GM21529 (cell line): ENCODE measurements around the gene STAG1.
"Not testable (repeated sequence)": the region's sequence is repeated elsewhere in the genome, so short reads cannot be mapped to it uniquely, and the experiment has no call there.

Source experiments
- ATAC-seq: cut with Tn5 transposase; IDR thresholded peaks from one replicate; pipeline ENCODE4 v1.9.1; 2021; ENCODE audit not compliant: unreplicated experiment

The STAG1 gene

GRCh38 chr3:136752172-136752421 lies at the start of gene STAG1:
STAG1 (minus strand) TSS chr3:136752378; CDS start chr3:136630898, 121,480 bp downstream.
- no peak for ATAC-seq

- not testable (repeated sequence) for ATAC-seq
These were observed 49.0 kb upstream of the STAG1 start for GRCh38 chr3:136801146-136801545.

DNA sequence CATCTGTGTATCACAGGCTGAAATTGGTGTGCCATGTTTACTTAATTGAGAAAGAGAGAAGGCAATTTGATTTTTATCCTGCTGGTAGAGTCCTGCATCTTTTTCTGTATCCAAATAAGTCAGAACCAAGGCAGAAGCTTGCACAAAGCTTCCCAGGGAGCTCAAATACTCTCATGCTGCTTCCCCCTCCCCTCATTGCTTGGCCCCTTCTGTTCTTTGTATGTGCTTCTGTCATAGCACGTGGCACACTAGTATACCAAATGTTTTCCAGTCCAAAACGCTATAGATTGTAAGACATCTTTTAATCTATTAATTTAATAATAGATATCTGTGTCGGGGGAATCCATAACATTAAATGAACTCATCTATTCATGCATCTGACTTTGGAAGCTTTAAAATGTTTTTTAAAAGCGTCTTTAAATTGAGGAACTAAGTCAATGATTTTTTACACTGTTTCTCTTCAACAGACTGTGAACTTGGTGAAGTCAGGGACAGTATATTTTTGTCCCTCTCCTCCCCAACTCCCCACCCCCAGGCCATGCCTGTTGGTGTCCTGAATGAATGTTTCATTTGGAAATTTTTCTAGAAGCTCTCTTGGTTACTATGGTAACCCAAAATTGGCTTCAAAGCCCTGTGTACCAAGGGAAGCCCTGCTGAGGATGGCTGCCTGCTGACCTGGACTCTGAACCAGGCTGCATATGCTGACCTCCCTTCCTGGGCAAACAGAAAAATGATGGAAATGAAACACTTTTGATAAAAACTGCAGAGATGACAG lies 40.6 kb upstream of the STAG1 start:
- ATAC-seq = no peak

GRCh38 chr3:136790786-136791185 lies 38.6 kb upstream of the STAG1 start:
- no peak for ATAC-seq

DNA sequence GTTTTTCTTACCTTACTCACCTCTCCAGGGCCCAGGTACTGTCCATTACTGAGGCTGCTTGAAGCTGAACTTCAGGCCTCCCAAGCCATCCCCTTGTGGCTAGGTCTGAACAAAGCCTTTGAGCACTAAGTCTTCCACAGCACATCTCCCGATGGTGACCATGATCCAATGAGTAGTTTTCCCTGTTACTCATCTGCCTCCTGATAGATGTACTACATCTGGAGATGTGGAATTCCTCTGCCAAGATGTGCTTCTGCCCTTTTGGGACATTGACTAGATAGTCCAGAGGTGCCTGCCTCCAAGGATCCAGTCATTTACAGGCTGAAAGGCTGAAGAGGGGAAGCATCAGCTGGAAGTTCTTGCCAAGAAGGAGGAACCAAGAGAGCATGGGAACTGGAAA lies 37.8 kb upstream of the STAG1 start:
- no peak for ATAC-seq

GRCh38 chr3:136788154-136788553 lies 36.0 kb upstream of the STAG1 start:
- ATAC-seq = no peak

DNA sequence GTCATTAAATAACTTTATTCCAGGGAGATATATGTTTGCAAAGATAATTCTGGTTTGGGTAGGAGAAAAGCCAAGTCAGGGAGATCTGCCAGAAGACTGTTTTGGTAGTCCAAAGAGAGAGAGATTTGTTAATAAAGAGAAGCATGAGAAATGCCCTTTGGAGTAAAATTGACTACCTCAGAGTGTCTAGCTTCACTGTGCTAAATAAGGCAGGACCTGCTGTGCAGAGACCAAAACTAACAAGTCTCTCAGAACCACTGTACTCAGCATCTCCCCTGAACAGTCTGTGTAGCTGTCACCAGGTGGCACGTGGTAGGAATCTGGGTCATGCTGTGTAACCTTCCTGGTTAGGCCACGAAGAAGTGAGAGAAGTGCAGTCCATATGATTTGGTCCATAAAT lies 35.2 kb upstream of the STAG1 start:
- peak; percentile 88 for ATAC-seq

DNA sequence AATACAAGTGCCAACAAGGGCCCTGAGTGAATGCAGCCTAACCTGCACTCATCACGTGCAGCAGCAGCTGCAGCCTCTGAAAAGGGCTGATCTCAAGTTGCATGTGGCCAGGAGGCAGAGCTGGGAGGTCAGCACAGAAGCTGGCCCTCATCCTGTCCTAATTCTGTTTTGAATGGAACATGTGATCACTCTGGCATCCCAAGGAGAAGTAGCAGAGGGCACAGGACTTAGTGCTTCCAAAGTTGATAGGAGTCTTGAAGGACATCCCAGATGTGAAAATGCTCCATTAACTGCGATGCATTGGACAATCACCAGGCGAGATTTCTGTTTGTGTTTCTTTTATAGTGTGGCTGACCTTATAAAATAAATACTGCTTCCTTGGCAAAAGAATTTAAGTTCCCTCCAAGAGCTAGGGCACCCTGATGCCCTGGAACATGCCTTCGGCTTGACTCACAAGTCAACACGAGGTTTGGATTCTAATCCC lies 31.6 kb upstream of the STAG1 start:
- ATAC-seq = no peak

DNA sequence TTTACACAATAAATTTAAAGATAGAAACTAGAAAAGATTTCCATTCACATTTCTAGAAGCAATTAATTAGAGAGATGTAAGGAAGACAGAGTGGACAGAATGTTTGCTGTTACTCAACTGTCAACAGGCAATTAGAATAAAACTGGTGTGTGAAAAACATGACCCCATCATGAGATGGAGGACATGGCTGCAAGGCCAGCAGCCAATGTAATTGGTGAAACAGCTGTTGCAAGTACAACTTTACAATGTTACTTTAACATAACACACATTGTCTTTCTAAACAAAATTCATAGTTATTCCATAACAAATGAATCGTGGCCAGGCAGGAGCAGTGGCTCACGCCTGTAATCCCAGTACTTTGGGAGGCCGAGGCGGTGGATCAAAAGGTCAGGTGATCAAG lies 28.6 kb upstream of the STAG1 start:
- no peak for ATAC-seq

DNA sequence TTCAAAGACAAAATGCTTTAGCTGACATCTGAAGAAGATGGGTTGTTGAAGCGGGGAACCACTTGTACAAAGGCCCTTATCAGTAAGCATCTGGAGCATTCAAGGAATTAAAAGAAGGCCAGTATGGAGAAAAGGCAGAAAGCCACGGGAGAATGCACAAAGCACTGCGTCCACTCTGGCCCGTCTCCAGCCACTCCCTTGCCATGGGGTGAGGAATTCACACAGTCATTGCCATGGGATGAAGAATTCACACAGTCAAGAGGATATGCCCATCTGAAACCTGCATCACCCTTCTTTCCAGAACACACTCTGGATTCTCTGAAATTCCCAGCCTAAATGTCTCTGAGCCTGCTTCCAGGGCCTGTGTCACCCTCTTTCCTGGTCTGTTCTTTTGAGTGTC lies 26.7 kb upstream of the STAG1 start:
- no peak for ATAC-seq

- no peak for ATAC-seq
These were observed 20.5 kb upstream of the STAG1 start for GRCh38 chr3:136772709-136773108.

GRCh38 chr3:136758160-136759102 lies 6.3 kb upstream of the STAG1 start:
- not testable (repeated sequence) for ATAC-seq

- no peak for ATAC-seq
These were observed 3.0 kb upstream of the STAG1 start for GRCh38 chr3:136755192-136755591.

GRCh38 chr3:136753326-136753939 lies 1.3 kb upstream of the STAG1 start:
- ATAC-seq = no peak

DNA sequence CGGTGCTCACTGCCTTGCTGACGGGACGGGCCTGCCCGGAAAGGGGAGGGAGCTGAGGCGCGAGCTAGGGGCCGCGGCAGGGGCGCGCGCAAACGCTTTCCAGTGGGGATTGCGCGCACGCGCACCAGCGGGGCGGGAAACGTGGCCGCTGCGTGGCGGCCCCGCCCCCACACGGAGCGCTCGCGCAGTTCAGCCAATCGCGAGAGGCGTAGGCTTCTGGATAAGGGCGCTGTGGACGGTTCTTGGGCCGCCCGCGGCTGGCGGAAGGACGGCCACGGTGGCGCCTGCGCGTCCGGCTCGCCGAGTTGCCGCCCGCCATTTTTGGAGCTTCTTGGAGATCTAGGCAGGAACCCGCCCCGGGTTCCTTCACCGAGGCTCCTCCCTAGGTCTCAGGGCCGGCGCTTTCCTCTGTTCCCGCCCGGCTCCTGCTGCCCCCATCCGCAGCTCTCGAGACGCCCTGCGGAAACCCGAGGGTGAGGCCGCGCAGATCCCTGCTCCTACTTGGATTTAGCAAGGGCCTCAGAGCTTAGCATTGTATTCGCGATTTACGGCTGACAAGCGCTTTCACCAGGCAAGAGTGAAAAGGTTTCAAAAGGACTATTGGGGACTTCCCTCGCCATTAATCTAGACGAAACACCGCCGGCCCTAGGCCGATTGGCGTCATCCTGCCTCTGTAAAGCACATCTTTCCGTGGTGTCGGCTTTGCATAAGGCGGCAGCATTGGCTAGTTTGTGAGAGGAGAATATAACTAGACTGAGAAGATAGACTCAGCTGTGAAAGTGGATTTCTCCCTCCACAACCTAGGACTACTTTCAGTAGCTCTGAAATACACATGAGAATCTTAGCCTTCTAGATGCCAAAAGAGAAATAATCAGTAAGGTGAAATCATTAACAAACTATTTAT lies 496 bp upstream of the STAG1 start:
- peak; percentile 81 for ATAC-seq

GRCh38 chr3:136751316-136752171 lies 634 bp downstream of the STAG1 start:
- ATAC-seq = peak; percentile 13

GRCh38 chr3:136750897-136751315 lies 1.3 kb downstream of the STAG1 start:
- ATAC-seq = no peak

- no peak for ATAC-seq
These were observed 1.8 kb downstream of the STAG1 start for GRCh38 chr3:136750209-136750896.

DNA sequence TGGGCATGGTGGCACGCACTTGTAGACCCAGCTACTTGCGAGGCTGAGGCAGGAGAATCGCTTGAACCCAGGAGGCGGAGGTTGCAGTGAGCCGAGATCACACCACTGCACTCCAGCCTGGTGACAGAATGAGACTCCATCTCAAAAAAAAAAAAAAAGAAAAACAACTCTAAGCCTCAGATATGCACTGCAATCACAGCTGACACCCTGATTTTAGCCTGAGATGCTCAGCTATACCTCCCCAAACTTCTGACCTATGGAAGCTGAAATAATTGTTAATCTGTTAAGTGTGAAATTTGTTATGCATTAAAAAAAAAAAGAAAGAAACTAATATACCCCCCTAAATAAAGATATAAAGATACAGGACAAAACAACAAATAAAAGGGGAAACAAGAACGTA lies 2.6 kb downstream of the STAG1 start:
- not testable (repeated sequence) for ATAC-seq
